ENCODE data around the gene GPX2. TPM values are rescaled to one million over a fixed set of nuclear protein-coding genes. Genes with fewer than 3 reads are reported as not detected.

Gene GPX2
- total RNA-seq, 3 donors from 2014 or later, result 171 to 590 (median 288) TPM

- ATAC-seq (no peak), DNase-seq (no peak)
- Histone ChIP-seq H3K4me3 (no peak overlapping the region), H3K36me3 (ENCODE audit: low read depth) (no peaks in the 10 kb centered on the region), H3K9me3 (no peaks in the 10 kb centered on the region), H3K4me1 (ENCODE audit: low read depth) (peaks cover under 1% of the 10 kb centered on the region)
- intact Hi-C loops (cut with DNase I, micrococcal nuclease), result no loop called here
- TF ChIP-seq CTCF (IDR thresholded peaks at IDR 0.05), result no peak
Observed at GRCh38 chr14:64948612-64949210, 6.2 kb upstream of the GPX2 start.

- Histone ChIP-seq H3K4me1 (ENCODE audit: low read depth) (peaks cover 7% of the 10 kb centered on the region), H3K9me3 (no peaks in the 10 kb centered on the region), H3K4me3 (no peak overlapping the region), H3K36me3 (ENCODE audit: low read depth) (no peaks in the 10 kb centered on the region)
- ATAC-seq (no peak), DNase-seq (no peak)
- TF ChIP-seq CTCF (IDR thresholded peaks at IDR 0.05), result no peak
- intact Hi-C loops (cut with DNase I, micrococcal nuclease), result no loop called here
Observed at GRCh38 chr14:64947710-64948611, 5.4 kb upstream of the GPX2 start.

- no peak overlapping the region for H3K4me3 ChIP-seq
- TF ChIP-seq CTCF (IDR thresholded peaks at IDR 0.05), result no peak
- H3K4me1 ChIP-seq (ENCODE audit: low read depth), result peaks cover 9% of the 10 kb centered on the region
- ATAC-seq (no peak), DNase-seq (no peak)
- intact Hi-C loops (cut with DNase I, micrococcal nuclease), result no loop called here
- no peaks in the 10 kb centered on the region for H3K36me3 ChIP-seq (ENCODE audit: low read depth)
- no peaks in the 10 kb centered on the region for H3K9me3 ChIP-seq
Observed at GRCh38 chr14:64946310-64947045, 3.9 kb upstream of the GPX2 start.

GRCh38 chr14:64945431-64946178 lies 3.1 kb upstream of the GPX2 start:
- H3K4me1 ChIP-seq (ENCODE audit: low read depth), result peaks cover 9% of the 10 kb centered on the region
- no peaks in the 10 kb centered on the region for H3K9me3 ChIP-seq
- no peak for TF ChIP-seq CTCF (IDR thresholded peaks at IDR 0.05)
- no peak for DNase-seq
- H3K36me3 ChIP-seq (ENCODE audit: low read depth), result no peaks in the 10 kb centered on the region
- ATAC-seq, result no peak
- intact Hi-C loops (cut with DNase I, micrococcal nuclease), result no loop called here
- no peak overlapping the region for H3K4me3 ChIP-seq

GRCh38 chr14:64944861-64945260 lies 2.3 kb upstream of the GPX2 start:
- no peaks in the 10 kb centered on the region for H3K9me3 ChIP-seq
- intact Hi-C loops (cut with DNase I, micrococcal nuclease), result no loop called here
- peaks cover 17% of the 10 kb centered on the region for H3K4me1 ChIP-seq (ENCODE audit: low read depth)
- ATAC-seq (no peak), DNase-seq (no peak)
- no peak overlapping the region for H3K4me3 ChIP-seq
- H3K36me3 ChIP-seq (ENCODE audit: low read depth), result no peaks in the 10 kb centered on the region
- no peak for TF ChIP-seq CTCF (IDR thresholded peaks at IDR 0.05)
